KBM-7 (cell line): Measurements from ENCODE around the gene SLC22A23.
A peak's percentile ranks its signal among the peaks of the same experiment; 100 is the strongest.

Source experiments
- DNase-seq: peaks from one replicate; pipeline ENCODE4 v3.0.0-alpha.2; 2015
- in situ Hi-C: fragments of 300-500 bp; cut with MboI; formaldehyde crosslinking; loops from 2 replicates; pipeline ENCODE4 v1.14.3; 2020; ENCODE audit warnings: low sequenced_read_pairs, low pct_unique_long_range_greater_than_20kb, mixed read lengths

SLC22A23 gene

DNA sequence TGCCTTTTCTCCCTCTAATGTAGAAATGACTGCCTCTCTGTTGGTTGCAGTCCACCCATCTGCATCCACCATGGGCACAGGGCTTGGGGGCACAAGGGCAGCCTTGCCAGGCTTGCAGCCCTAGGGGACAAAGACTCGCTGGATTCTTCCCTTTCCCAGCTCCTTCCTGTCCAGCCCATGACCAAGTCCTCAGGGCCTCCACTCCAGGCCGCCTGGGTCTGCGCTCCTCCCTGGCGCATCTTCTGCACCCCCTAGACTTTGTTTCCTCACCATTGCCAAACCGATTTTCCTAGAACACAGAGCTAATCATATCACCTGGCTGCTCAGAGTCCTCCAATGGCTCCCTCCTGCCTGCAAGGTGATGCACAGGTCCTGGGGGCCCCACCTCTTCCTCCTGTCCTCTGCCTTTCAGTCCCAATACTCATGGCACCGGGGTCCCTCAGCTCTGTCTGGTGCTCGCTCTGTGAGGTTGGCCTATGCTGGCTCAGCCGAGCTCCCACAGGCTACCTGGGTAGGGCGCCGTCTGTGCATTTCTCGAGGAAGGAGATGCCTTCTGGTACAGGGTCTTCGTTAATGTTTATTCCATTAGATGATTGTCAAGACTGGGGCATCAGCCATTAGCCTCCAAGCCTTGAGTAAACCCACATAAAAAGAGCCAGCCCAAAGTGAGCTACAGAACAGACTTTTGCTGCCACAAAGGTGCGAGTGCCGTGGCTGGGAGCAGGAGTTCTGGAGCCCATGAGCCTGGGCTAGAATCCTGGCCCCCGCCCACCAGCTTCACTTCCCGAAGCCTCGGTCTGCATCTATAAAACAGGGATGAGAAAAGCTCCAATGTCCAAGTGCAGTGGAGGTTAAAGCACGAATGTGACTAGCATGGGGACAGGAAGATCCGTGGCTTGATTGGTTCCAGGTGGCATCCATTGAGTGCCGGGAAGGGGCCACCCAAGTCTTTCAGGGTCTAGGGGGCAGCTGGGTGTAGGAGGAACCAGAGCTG is 180.4 kb downstream of the SLC22A23 start:
- DNase-seq: no peak
- in situ Hi-C loops: loop anchor here (25.0 kb wide), 1 partner anchor 711 kb away; no protein-coding TSS in a partner anchor

DNA sequence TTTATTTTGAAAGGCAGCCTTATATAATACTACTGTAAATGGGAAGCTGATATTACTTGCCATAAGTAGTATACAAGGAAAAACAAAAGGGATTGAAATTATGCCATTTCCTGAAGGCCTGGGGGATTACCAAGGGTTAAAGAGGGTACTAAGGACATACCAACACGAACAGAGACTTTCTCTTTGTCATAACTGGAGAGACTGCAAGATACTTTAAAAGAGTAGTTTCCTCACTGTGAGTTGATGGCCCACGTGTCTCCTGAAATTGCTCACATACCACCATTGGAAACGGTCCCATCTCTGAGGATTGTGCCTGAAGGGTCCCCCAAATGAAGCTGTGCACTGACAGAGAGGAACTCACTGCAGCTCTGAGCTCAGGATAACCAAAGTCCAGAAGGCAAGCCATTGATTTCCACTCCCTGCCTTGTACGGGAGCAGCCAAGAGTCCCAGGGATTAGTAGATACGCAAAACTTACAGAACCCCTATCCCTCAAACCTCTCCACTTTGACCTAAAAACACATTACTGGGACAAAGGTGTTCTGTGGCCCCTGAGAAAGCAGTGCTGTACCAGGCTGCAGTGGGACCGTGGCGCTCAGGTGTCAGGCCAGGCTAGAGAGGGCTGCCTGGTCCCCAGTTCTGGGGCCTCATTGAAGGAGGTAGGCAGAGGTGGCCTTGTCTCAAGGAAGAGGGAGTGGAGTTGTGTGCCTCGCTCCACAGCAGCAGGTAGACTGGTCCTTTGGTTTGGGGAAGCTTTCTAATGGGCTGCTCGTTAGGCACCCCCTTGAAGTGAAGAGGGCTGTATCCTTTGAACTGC is 182.9 kb downstream of the SLC22A23 start:
- in situ Hi-C loops: no loop called here
- no peak for DNase-seq

DNA sequence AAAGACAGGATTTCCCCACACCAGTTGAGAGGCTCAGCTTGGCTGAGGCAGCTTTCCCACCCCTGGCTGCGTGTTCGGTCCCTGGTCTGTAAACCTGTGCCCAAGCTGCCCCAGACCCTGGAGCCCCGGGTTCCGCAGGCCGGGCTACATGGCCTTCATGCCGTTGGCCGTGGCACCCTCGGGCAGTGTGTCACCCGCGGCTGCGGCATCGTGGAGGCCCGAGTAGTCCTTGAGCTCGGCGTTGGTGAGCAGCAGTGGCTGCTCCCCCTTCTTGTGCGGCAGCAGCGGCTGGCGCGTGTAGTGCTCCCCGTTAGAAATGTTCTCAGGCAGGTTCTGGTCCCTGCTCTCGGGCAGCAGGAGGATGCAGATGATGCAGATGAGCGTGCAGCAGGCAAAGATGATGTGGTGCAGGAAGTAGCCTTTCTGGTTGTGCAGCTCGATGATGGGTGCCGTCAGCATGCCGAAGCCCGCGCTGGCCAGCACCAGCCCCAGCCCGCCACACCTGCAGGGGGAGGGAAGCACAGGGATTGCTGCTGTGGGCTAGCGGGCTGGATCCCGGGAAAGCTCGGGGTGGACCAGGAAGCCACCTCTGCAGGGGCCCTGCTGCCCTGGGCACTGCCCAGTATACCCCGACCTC is 183.8 kb downstream of the SLC22A23 start:
- in situ Hi-C loops: no loop called here
- no peak for DNase-seq

DNA sequence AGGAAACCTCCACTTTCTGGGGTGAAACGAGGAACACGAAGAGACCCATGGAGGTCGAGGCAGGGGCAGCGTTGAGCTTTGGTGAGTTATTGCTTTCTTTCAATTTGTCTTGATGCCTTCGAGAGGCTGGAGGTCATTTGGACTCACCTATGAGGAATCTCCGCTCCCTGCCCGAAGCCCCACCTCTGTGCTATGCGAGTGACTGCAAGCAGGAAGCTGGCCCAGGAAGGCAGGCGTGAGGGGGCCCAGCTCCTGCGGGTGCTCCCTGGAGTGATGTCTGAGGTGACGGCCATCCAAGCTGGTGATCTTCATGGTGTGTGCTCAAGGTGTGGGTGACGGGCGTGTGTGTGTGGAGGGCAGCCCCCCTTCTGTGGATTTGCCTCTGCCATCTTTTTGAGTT is 185.1 kb downstream of the SLC22A23 start:
- no peak for DNase-seq
- in situ Hi-C loops: no loop called here

DNA sequence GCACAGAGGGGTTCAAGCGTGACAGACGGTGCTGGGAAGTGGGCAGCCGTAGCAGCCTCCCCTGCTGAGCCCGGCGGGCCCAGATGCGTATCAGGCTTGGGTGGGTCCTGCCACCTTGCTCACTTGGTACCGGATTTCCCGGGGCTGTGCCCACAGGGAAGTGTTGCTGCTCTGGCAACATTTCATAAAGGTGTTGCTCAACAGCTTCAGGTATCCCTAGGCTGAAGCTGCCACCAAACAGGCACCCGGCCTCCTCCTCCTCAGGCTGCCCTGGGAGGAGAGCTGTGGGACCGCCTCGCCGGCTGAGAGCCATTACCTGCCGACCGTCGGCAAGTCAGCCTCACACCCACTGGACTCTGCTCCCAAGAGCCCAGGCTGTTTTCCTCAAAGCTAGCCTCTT is 186.6 kb downstream of the SLC22A23 start:
- in situ Hi-C loops: no loop called here
- DNase-seq: no peak

DNA sequence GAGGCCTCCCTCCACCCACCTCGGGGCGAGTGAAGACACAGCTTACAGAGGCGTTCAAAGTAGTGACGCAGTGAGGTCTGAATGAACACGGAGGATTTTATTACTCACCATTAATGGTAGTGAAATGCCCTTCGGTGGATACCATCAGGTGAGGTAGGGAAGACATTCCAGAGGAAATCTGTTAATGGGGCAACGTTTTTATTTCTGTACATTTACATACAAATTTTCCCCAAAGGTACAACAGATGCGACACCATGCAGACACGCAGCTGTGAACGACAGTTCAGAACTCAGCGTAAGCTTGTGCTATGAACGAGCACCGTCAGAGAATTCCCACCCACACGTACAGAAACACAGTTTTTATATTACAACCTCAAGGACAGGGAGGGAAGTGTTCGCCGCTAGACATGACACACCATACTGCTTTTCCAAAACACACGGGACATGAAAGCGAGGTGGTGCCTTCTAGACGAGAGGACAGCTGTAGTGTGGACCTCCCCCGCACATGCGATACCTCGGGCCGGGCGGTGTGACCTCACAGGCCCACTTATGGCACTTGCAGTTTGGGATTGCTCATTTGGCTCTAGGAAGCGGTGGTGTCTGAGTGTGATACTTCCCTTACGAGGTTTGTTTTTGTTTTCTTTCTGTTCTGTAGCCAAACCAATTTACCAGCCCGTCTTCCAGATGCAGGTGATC is 187.4 kb downstream of the SLC22A23 start:
- in situ Hi-C loops: no loop called here
- no peak for DNase-seq

DNA sequence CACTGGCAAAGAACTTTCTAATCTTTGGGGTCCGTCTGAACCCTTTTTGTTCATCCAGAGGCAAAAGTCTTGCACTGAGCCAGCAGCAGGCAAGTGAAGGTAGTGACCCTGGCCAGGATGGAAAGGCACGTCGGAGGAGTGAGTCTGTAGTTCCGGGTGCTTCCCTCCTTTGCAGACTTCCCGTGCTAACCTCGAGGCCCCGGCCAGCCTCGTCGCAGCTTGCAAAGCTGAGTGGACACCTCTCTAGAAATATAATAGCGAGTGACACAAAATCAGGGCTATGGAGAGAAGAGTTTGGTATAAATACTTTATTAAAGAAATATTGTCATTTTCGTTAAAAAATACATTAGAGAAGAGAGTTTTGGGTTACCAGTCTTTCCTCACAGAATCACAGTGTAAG is 188.2 kb downstream of the SLC22A23 start:
- in situ Hi-C loops: no loop called here
- no peak for DNase-seq

DNA sequence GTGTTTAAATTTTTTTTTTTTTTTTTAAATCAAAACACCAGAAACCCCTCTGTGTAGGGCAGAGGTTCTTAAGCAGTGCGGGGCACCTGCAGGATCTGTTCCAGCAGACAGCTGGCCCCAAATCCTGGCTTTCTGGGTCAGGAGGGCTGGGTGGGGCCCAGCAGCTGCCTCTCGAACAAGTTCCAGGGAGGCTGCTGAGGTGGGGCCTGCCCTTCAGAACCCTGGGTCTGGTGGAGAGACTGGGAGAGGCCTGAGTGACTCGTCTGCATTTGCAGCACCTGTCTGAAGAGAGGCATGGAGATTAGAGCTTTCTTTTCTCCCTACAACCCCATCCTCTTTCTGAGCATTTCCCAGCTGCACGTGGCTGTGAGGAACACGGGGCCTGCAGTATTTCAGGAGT is 189.7 kb downstream of the SLC22A23 start:
- in situ Hi-C loops: no loop called here

DNA sequence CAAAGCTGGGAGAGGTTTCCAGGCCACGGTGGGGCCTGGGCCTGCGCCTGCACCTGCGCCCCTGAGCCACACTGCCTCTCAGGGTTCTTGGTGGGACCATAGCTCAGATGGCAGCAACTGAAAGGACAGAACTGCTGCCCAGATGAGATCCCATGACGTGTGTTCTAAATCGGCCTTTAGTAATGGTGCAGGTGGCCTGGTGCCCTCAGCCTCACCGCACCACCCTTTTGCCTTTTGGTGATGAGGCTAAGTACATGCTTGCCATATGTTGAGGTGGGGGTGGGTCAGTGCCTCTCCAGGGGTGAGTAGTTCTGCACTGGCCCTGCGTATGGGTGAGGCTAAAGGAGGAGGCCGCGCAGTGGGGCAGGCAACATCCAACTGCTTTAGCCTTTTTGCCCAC is 190.7 kb downstream of the SLC22A23 start:
- in situ Hi-C loops: no loop called here
- DNase-seq: no peak

More for the DNA sequence above, 189.7 kb downstream of the SLC22A23 start:
- DNase-seq: no peak

DNA sequence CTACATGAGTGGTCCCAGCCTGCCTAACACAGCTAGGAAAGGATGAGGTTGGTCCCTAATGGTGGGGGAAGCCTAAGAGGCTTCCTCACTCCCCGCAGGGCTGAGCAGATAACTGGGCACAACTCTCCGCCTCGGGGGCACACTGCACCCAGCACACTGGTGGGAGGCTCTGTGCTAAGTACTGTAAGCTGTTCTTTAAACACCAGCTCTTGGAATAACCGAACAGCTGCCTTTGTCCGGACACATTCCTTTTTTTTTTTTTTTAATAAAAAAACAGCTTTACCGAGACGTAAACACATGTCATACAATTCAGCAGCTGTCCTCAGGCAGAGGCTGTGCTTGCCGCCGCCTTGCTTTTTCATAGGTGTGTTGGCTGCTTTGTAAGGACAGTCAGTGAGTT is 191.2 kb downstream of the SLC22A23 start:
- in situ Hi-C loops: no loop called here

DNA sequence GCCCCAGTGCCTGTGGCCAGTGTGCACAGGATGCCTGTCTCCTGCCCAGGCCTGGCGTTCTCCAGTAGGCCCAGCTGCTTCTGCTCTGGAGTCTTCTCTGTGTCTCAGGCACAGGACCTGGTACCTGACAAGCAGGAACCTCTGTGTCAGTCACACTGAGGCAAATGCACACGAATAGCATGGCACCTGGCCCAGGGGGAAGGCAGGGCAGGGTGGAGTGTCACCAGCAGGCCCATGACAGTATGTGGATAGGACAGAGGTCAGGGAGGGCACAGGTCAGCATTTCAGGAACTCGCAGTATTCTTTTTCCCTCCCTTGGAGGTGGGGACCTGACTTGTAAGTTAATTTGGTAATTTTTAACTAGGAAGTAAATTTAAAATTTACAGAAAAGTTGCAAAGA is 192.5 kb downstream of the SLC22A23 start:
- DNase-seq: no peak
- in situ Hi-C loops: no loop called here

More for the DNA sequence above, 191.2 kb downstream of the SLC22A23 start:
- DNase-seq: no peak

DNA sequence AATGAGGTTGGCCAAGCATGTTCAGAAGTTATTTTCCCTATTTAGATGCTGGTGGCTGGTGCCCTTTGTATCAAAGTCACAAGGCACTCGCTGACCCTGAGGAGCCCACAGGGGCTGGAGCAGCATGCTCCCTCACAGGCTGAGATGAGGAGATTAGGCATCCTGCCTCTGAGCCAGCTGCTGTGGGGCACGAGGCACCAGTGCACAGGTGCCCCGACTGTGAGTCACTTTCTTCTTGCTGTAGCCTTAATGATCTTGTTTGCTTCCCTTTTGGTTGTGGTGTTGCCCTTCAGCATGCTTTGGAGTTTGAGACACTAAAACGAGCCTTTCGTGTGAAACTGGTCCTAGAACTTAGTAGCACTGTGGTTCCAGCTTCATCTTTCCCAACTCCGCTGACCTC is 193.8 kb downstream of the SLC22A23 start:
- in situ Hi-C loops: no loop called here
- DNase-seq: no peak

DNA sequence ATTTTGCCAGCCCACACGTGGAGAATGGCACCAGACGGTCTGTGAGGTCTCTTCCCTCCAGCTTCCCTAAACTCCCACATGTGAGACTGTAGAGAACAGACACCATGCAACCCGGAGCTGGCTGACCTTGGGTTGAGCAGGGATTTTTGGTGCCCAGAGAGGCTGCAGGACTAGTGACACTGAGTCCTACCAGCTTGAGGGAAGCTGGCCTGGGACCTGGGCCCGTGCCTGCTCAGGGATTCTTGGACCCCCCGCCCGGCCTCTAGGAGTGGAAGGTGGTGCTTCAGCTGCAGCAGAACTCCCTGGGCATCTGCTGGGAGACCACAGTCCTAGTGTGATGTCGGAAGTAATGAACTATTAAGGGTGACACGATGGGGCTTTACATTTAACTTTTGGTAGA is 194.9 kb downstream of the SLC22A23 start:
- in situ Hi-C loops: no loop called here
- no peak for DNase-seq

DNA sequence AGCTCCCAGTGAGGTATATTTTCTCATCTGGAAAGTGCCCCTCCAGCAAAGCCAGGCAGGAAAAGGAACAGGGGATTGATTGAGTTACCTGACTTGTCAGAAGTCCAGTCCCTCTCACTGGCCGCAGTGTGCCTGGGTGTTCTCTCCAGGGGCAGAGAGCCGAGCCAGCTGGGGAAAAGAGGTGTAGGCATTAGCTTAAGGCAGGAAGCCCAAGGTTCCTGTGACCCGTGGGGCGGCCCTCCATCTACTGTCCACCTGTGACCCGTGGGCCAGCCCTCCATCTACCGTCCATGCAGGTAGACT is 195.4 kb downstream of the SLC22A23 start:
- no peak for DNase-seq
- in situ Hi-C loops: no loop called here

DNA sequence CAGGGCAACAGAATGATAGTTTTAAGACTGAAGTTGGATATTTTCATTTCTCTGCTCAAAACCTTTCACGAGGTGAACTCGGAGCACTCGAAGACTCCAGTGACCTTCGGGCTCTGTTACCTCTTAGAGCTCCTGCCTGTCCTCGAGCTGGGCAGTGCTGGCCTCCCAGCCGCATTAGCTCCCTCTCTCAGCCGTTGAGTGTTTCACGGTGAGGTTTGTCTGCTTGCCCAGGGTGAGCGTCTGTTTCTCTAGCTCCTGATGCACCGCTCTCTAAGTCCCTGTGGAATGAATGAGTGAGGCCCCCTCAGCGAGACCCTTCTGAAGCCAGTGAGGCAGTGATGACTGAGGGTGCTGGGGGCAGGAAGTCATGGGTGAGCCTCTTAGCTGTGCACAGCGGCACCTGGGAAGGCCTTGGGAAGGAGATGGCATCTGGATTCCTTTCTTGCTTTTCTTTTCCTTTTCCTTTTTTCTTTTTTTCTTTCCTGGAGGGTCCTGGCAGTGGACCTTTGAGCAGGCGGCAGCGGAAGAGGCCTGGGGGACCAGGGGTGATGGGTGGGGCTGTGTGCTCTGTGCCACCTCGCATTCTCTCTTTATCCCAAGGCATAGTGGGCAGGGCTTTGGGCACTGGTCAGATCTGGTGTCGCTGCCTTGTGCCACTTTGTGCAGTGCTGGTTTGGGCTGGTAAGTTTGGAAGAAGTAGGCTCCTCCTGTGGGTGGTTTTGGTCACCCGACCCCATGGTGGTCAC is 195.9 kb downstream of the SLC22A23 start:
- in situ Hi-C loops: no loop called here

DNA sequence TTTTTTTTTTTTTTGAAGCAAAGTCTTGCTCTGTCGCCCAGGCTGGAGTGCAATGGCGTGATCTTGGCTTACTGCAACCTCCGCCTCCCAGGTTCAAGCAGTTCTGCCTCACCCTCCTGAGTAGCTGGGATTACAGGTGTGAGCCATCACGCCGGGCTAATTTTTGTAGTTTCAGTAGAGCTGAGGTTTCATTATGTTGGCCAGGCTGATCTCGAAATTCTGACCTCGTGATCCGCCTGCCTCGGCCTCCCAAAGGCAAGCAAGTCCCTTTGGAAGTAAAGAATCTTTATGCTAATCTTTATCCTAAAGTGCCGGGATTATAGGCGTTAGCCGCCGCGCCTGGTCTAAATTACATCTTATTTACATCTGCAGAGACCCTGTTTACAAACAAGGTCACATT is 196.6 kb downstream of the SLC22A23 start:
- DNase-seq: no peak
- in situ Hi-C loops: no loop called here

More for the DNA sequence above, 195.9 kb downstream of the SLC22A23 start:
- DNase-seq: no peak

DNA sequence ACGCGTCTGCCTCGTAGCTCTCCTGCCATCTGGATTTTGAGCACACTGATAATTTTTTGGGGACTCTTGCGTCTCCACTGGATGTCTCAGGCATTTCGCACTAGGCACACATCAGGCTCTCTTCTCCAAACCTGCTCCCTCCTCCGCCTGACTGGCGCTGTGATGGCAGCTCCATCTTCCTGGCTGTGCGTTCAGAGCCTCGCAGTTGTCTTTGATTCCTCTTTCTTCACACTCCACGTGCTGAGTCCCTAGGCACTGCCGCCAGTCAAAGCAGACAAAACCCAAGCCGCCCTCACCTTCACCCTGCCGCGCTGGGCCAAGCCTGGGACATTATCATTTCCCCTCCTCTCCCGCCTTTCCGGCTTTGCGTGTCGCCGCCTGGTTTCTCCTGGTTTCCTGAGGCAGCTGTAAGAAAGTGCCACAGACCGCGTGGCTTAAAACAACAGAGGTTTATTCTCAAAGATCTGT is 197.3 kb downstream of the SLC22A23 start:
- in situ Hi-C loops: loop anchor here (10.0 kb wide), 1 partner anchor 135 kb away; no protein-coding TSS in a partner anchor
- DNase-seq: peak; percentile 62

DNA sequence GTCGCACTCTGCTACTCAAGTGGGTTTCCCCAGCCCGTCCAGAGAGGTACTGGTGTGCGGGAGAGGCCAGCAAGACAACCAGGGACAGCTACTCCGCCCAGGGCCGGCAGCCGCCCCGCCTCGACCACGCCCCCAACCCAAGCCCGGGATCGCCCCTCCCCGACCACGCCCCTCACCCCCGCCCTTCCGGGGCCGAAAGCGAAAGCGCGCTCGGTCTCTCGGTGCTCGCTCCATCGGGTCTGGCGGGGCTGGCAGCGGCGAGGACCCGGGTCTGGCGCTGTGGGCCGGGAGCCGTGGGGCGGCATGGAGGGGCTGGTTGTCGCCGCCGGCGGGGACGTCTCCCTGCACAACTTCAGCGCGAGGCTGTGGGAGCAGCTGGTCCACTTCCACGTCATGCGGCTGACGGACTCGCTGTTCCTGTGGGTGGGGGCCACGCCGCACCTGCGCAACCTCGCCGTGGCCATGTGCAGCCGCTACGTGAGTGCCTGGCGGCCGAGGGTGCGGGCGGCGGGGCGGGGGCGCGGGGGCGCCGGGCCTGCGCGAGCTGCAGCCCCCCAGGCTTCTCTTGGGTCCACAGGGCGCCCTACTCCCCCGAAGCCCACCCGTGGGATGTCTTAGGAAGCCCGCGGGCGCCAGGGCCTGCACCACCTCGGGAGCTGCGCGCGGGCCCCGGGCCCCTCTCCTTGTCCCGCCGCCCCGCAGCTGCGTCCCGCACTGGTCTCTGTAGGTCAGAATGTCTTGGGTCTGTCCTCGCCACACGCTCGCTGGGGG is 197.9 kb downstream of the SLC22A23 start, which contains the start of gene PSMG4:
PSMG4 (plus strand) TSS at position 228 of the 771 bp plus-strand sequence; CDS start at position 304, 76 bp downstream.
- DNase-seq: peak; percentile 77
- in situ Hi-C loops: loop anchor here (10.0 kb wide), 1 partner anchor 134 kb away; no protein-coding TSS in a partner anchor
